SU-DHL-6 (cell line): Measurements from ENCODE around the gene CPNE4.

Source experiments
- EZH2phosphoT487 ChIP-seq: fragments of 200-600 bp; sonication (generic), shearing (Covaris generic); conservative IDR thresholded peaks from 2 replicates; pipeline ENCODE4 v1.6.1; 2018; ENCODE audit warnings: mild to moderate bottlenecking, antibody characterized with exemption, low read length, moderate library complexity, mixed read lengths
- TF ChIP-seq, protein P1 (sequence below): fragments of 200-600 bp; sonication (generic); IDR thresholded peaks from one replicate; pipeline ENCODE4 v1.5.1; 2017; ENCODE audit warnings: antibody characterized with exemption, mild to moderate bottlenecking, low read length, moderate library complexity; ENCODE audit not compliant: insufficient read depth, poor library complexity, severe bottlenecking

DNA sequence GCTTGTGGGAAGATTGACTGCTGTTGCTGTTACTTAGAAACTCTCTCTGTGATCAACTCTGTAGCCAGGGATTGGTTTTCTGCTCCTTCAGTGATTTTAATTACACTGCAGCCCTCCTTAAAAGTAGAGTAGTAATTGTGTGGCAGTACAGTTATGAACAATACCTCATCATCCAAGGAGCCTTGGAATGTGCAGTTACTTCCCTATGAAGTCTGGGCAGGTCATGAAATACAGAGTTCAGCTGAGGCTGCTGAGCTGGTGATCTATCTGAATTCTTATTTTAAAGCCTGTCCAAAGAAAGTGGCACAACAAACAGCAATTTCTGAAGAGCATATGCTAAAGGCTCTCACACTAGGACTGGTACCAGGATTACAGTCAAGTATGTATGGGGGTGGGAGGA is 494.7 kb downstream of the CPNE4 start:
- TF ChIP-seq, protein P1, sequence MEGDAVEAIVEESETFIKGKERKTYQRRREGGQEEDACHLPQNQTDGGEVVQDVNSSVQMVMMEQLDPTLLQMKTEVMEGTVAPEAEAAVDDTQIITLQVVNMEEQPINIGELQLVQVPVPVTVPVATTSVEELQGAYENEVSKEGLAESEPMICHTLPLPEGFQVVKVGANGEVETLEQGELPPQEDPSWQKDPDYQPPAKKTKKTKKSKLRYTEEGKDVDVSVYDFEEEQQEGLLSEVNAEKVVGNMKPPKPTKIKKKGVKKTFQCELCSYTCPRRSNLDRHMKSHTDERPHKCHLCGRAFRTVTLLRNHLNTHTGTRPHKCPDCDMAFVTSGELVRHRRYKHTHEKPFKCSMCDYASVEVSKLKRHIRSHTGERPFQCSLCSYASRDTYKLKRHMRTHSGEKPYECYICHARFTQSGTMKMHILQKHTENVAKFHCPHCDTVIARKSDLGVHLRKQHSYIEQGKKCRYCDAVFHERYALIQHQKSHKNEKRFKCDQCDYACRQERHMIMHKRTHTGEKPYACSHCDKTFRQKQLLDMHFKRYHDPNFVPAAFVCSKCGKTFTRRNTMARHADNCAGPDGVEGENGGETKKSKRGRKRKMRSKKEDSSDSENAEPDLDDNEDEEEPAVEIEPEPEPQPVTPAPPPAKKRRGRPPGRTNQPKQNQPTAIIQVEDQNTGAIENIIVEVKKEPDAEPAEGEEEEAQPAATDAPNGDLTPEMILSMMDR = no peak
- no peak for TF ChIP-seq EZH2phosphoT487
